GM12892 (cell line): ENCODE measurements around the gene TNFSF4.

ENCODE experiments used
- DNase-seq: peaks from one replicate; pipeline ENCODE4 v3.0.0; 2011; ENCODE audit not compliant: insufficient read length
- FAIRE-seq: peaks from 2 replicates; lab custom pipeline; 2011; peaks lifted over from hg19 to GRCh38; lab: Jason Lieb, UNC
- POLR2A ChIP-seq: IDR thresholded peaks from 2 replicates; pipeline ENCODE4 v1.6.1; 2011; ENCODE audit warnings: low read depth, low read length, control low read depth
- POLR2AphosphoS5 ChIP-seq: IDR thresholded peaks from 2 replicates; pipeline ENCODE4 v1.6.1; 2011; ENCODE audit warnings: low read depth, low read length, control low read depth
- TAF1 ChIP-seq: IDR thresholded peaks from 2 replicates; pipeline ENCODE4 v1.6.1; 2011; ENCODE audit warnings: low read depth, mild to moderate bottlenecking, control low read depth, low read length, borderline replicate concordance

TNFSF4 gene

GRCh38 chr1:173224949-173225348 lies 17.8 kb upstream of the TNFSF4 start:
- no peak for DNase-seq
- no peak for TF ChIP-seq POLR2AphosphoS5
- TF ChIP-seq TAF1: no peak
- no peak for TF ChIP-seq POLR2A
- no peak for FAIRE-seq

GRCh38 chr1:173224280-173224892 lies 17.3 kb upstream of the TNFSF4 start:
- FAIRE-seq: no peak
- TF ChIP-seq TAF1: no peak
- TF ChIP-seq POLR2A: no peak
- no peak for TF ChIP-seq POLR2AphosphoS5
- no peak for DNase-seq

GRCh38 chr1:173223031-173223380 lies 15.9 kb upstream of the TNFSF4 start:
- DNase-seq (no peak), FAIRE-seq (no peak)
- TF ChIP-seq TAF1 (no peak), POLR2A (no peak), POLR2AphosphoS5 (no peak)

GRCh38 chr1:173222149-173223030 lies 15.3 kb upstream of the TNFSF4 start:
- no peak for DNase-seq
- peak; percentile 66 for FAIRE-seq
- TF ChIP-seq TAF1: no peak
- TF ChIP-seq POLR2AphosphoS5: no peak
- no peak for TF ChIP-seq POLR2A

- TF ChIP-seq POLR2A (no peak), TAF1 (no peak), POLR2AphosphoS5 (no peak)
- DNase-seq: no peak
- FAIRE-seq: no peak
Observed at GRCh38 chr1:173220157-173220556, 13.0 kb upstream of the TNFSF4 start.

- TF ChIP-seq POLR2A (no peak), POLR2AphosphoS5 (no peak), TAF1 (no peak)
- DNase-seq (no peak), FAIRE-seq (no peak)
Observed at GRCh38 chr1:173213665-173214064, 6.5 kb upstream of the TNFSF4 start.

GRCh38 chr1:173212952-173213491 lies 5.9 kb upstream of the TNFSF4 start:
- FAIRE-seq (no peak), DNase-seq (no peak)
- TF ChIP-seq POLR2A (no peak), POLR2AphosphoS5 (no peak), TAF1 (no peak)

GRCh38 chr1:173210716-173211231 lies 3.6 kb upstream of the TNFSF4 start:
- no peak for TF ChIP-seq POLR2AphosphoS5
- TF ChIP-seq TAF1: no peak
- DNase-seq: no peak
- FAIRE-seq: no peak

GRCh38 chr1:173210283-173210682 lies 3.2 kb upstream of the TNFSF4 start:
- FAIRE-seq: no peak
- no peak for DNase-seq
- TF ChIP-seq POLR2A (no peak), TAF1 (no peak), POLR2AphosphoS5 (no peak)

GRCh38 chr1:173208868-173209267 lies 1.7 kb upstream of the TNFSF4 start:
- FAIRE-seq: no peak
- TF ChIP-seq TAF1: no peak
- no peak for TF ChIP-seq POLR2A
- no peak for TF ChIP-seq POLR2AphosphoS5

GRCh38 chr1:173208146-173208545 lies 1.0 kb upstream of the TNFSF4 start:
- no peak for FAIRE-seq
- DNase-seq: no peak
- TF ChIP-seq TAF1 (no peak), POLR2A (no peak), POLR2AphosphoS5 (no peak)

More at GRCh38 chr1:173208868-173209267, 1.7 kb upstream of the TNFSF4 start:
- DNase-seq: no peak
